ENCODE results near the gene NHERF2. TPM values are rescaled to one million over a fixed set of nuclear protein-coding genes. Genes with fewer than 3 reads are reported as not detected.
A peak's percentile ranks its signal among the peaks of the same experiment; 100 is the strongest.

Gene NHERF2
- total and polyA plus RNA-seq, 9 of the 15 experiments (the other 6 are each of a cell fraction or from before 2014, with no cell fraction given): 0.15 to 42.0 (median 12.5) TPM

- peak; percentile 94 for TF ChIP-seq MGA (IDR thresholded peaks at IDR 0.05)
- peak; percentile 48 for TF ChIP-seq GABPA (tag; conservative IDR thresholded peaks at IDR 0.05; ENCODE audit: low read depth)
- TF ChIP-seq MNT (conservative IDR thresholded peaks at IDR 0.05): peak; percentile 65 to 89; a peak in 3 of 4 replicates
- TF ChIP-seq CXXC5 (CRISPR knock-in tag; IDR thresholded peaks at IDR 0.05): peak; percentile 88
- TF ChIP-seq ZNF253 (CRISPR knock-in tag; conservative IDR thresholded peaks at IDR 0.05): no peak
- TF ChIP-seq FOXA3 (CRISPR knock-in tag; conservative IDR thresholded peaks at IDR 0.05 in 1 of 2, IDR thresholded peaks at IDR 0.05 in 1 of 2): 0 out of 4 replicates have a peak, but pooled peaks of 1 of the 2 experiments have one; percentile 32
- 0 out of 2 replicates have a peak, but pooled peaks have one; percentile 50 for TF ChIP-seq SAFB (IDR thresholded peaks at IDR 0.05; ENCODE audit: borderline replicate concordance, low read depth, low read length)
- TF ChIP-seq NR2C2 (CRISPR knock-in tag; IDR thresholded peaks at IDR 0.05): peak; percentile 83
- no peak; the same call in 1 of the 2 replicates for TF ChIP-seq NR2C2 (tag; IDR thresholded peaks at IDR 0.05)
- TF ChIP-seq NBN (IDR thresholded peaks at IDR 0.05; ENCODE audit: low read depth): peak; percentile 40; the same call in 1 of the 2 replicates
- peak in 1 of 2 experiments; percentile 62; a peak in 1 of 3 replicates for TF ChIP-seq CBX3 (IDR thresholded peaks at IDR 0.05; ENCODE audit: borderline replicate concordance in 1 of 2, low read length in 2 of 2)
- TF ChIP-seq CCNT2 (IDR thresholded peaks at IDR 0.05; ENCODE audit: borderline replicate concordance, extremely low read depth, insufficient read length, low read depth, low read length): peak; percentile 66
- TF ChIP-seq BRCA1 (IDR thresholded peaks at IDR 0.05): no peak
- no peak for TF ChIP-seq BRCA1 (CRISPR knock-in tag; IDR thresholded peaks at IDR 0.05)
Observed at GRCh38 chr16:1991948-1992703, 34.6 kb upstream of the NHERF2 start (continued).

Data from K562 (cell line).